GM23248 (cell line): ENCODE results near the gene NFKBIB. TPM values are rescaled to one million over a fixed set of nuclear protein-coding genes. Genes with fewer than 3 reads are reported as not detected.

Experiments used
- DNase-seq: peaks from one replicate; pipeline ENCODE4 v3.0.0-alpha.2; 2015
- H2AFZ ChIP-seq: fragments of 200-600 bp; sonication (generic); 2 replicates; pipeline ENCODE4 v1.6.1; 2016; ENCODE audit warnings: antibody characterized with exemption
- H3F3A ChIP-seq: fragments of 200-600 bp; sonication (generic); 2 replicates; pipeline ENCODE4 v1.6.1; 2016; ENCODE audit warnings: mild to moderate bottlenecking, antibody characterized with exemption, mixed run types; ENCODE audit not compliant: insufficient read depth
- H3K27ac ChIP-seq: fragments of 200-600 bp; sonication (generic); 2 replicates; pipeline ENCODE4 v1.5.1; 2016; ENCODE audit warnings: mild to moderate bottlenecking
- H3K27me3 ChIP-seq: fragments of 200-600 bp; sonication (generic); replicated peaks from 2 replicates; pipeline ENCODE4 v1.6.1; 2016; ENCODE audit warnings: mild to moderate bottlenecking; ENCODE audit not compliant: insufficient read depth
- H3K36me3 ChIP-seq: fragments of 200-600 bp; sonication (generic); 2 replicates; pipeline ENCODE4 v1.6.1; 2016; ENCODE audit warnings: low read depth, mild to moderate bottlenecking
- H3K4me1 ChIP-seq: fragments of 200-600 bp; sonication (generic); 2 replicates; pipeline ENCODE4 v1.6.1; 2016; ENCODE audit warnings: mild to moderate bottlenecking; ENCODE audit not compliant: insufficient read depth
- H3K4me2 ChIP-seq: fragments of 200-600 bp; sonication (generic); one replicate; pipeline ENCODE4 v1.6.1; 2016; ENCODE audit warnings: mild to moderate bottlenecking; ENCODE audit not compliant: unreplicated experiment
- H3K4me3 ChIP-seq: fragments of 200-600 bp; sonication (generic); 2 replicates; pipeline ENCODE4 v1.5.1; 2016; ENCODE audit warnings: mild to moderate bottlenecking
- H3K79me2 ChIP-seq: fragments of 200-600 bp; sonication (generic); 2 replicates; pipeline ENCODE4 v1.6.1; 2016; ENCODE audit warnings: mild to moderate bottlenecking; ENCODE audit not compliant: insufficient read depth
- H3K9ac ChIP-seq: fragments of 200-600 bp; sonication (generic); 2 replicates; pipeline ENCODE4 v1.6.1; 2016; ENCODE audit warnings: mild to moderate bottlenecking
- H3K9me2 ChIP-seq: fragments of 200-600 bp; sonication (generic); 2 replicates; pipeline ENCODE4 v1.6.1; 2016; ENCODE audit warnings: mixed run types, mild to moderate bottlenecking, moderate library complexity; ENCODE audit not compliant: insufficient read depth
- H3K9me3 ChIP-seq: fragments of 200-600 bp; sonication (generic); one replicate; pipeline ENCODE4 v1.6.1; 2017; ENCODE audit warnings: low read depth
- H4K20me1 ChIP-seq: fragments of 200-600 bp; sonication (generic); 2 replicates; pipeline ENCODE4 v1.6.0; 2016; ENCODE audit not compliant: insufficient read depth
- EZH2 ChIP-seq: fragments of 200-600 bp; sonication (generic); IDR thresholded peaks from 2 replicates; pipeline ENCODE4 v1.6.1; 2018; ENCODE audit warnings: antibody characterized with exemption, mild to moderate bottlenecking; ENCODE audit not compliant: insufficient read depth, poor library complexity, severe bottlenecking
- EZH2phosphoT487 ChIP-seq: fragments of 200-600 bp; sonication (generic); IDR thresholded peaks from 2 replicates; pipeline ENCODE4 v1.6.1; 2018; ENCODE audit warnings: antibody characterized with exemption, moderate library complexity, mild to moderate bottlenecking, low read depth; ENCODE audit not compliant: insufficient read depth
- WGBS, 2 experiments: methylation state at CpG; one replicate each; pipeline ENCODE4 v1.1.6; 2015 to 2017; ENCODE audit warnings: low lambda C conversion rate in 2 of 2, low coverage in 1 of 2; ENCODE audit errors: missing lambda C conversion rate in 2 of 2; 5-methylcytosine and 5-hydroxymethylcytosine counted together
- in situ Hi-C: fragments of 300-500 bp; cut with MboI; formaldehyde crosslinking; loops from 2 replicates; pipeline ENCODE4 v1.15.0; 2020
- polyA plus RNA-seq: library from polyadenylated mRNA; unstranded; fragments of >200 nt; fragmentation: Nextera tagmentation; extraction: Ambion mirVana; gene quantifications from 2 replicates; pipeline ENCODE4 v1.2.1, GENCODE V29; 2016
- total RNA-seq: library from RNA; depleted of rRNA; stranded (reverse); fragments of >200 nt; shearing (Covaris generic); gene quantifications from 2 replicates; pipeline ENCODE4 v1.2.3, GENCODE V29; 2014

NFKBIB gene
- total and polyA plus RNA-seq, 2 experiments from 2014 or later: 12.8 to 18.0 TPM

GRCh38 chr19:38949580-38950367 is 50.0 kb downstream of the NFKBIB start:
- Histone ChIP-seq H3K4me3 (no peak overlapping the region), H3K4me2 (no peak overlapping the region), H3K4me1 (no peaks in the 10 kb centered on the region), H3K27me3 (no peaks in the 10 kb centered on the region), H3K27ac (no peak overlapping the region), H4K20me1 (no peaks in the 10 kb centered on the region), H3K9ac (no peak overlapping the region), H2AFZ (no peak overlapping the region), H3K79me2 (no peaks in the 10 kb centered on the region), H3K9me3 (no peaks in the 10 kb centered on the region), H3K9me2 (no peaks in the 10 kb centered on the region), H3K36me3 (peaks cover 3% of the 10 kb centered on the region; the same call in 1 of the 2 replicates), H3F3A (no peaks in the 10 kb centered on the region)
- TF ChIP-seq EZH2phosphoT487: no peak
- no peak for TF ChIP-seq EZH2
- in situ Hi-C loops: no loop called here
- peak; percentile 53 for DNase-seq
- WGBS, 2 experiments: 30 to 34% methylated on average over 42 to 52 of the region's 72 CpGs

GRCh38 chr19:38951187-38951586 is 51.4 kb downstream of the NFKBIB start:
- in situ Hi-C loops: no loop called here
- no peak overlapping the region for H3K4me2 ChIP-seq

GRCh38 chr19:38952395-38953165 is 52.8 kb downstream of the NFKBIB start:
- no peaks in the 10 kb centered on the region for H3K79me2 ChIP-seq
- no peak overlapping the region for H2AFZ ChIP-seq
- no peak overlapping the region for H3K4me2 ChIP-seq
- H3K9ac ChIP-seq: no peak overlapping the region
- H3K4me3 ChIP-seq: no peak overlapping the region
- no peaks in the 10 kb centered on the region for H3K4me1 ChIP-seq
- H3K9me3 ChIP-seq: no peaks in the 10 kb centered on the region
- H3F3A ChIP-seq: no peaks in the 10 kb centered on the region
- in situ Hi-C loops: no loop called here
- H3K36me3 ChIP-seq: no peaks in the 10 kb centered on the region
- H3K27ac ChIP-seq: no peak overlapping the region
- 95 to 96% methylated on average over 13 of the region's 13 CpGs for WGBS, 2 experiments
- no peaks in the 10 kb centered on the region for H4K20me1 ChIP-seq
- no peak for DNase-seq
- H3K27me3 ChIP-seq: no peaks in the 10 kb centered on the region
- no peaks in the 10 kb centered on the region for H3K9me2 ChIP-seq
- TF ChIP-seq EZH2: no peak

More at GRCh38 chr19:38951187-38951586, 51.4 kb downstream of the NFKBIB start:
- Histone ChIP-seq H3K27me3 (no peaks in the 10 kb centered on the region), H3F3A (no peaks in the 10 kb centered on the region), H3K4me1 (no peaks in the 10 kb centered on the region), H4K20me1 (no peaks in the 10 kb centered on the region), H3K27ac (no peak overlapping the region), H3K9me2 (no peaks in the 10 kb centered on the region), H3K4me3 (no peak overlapping the region), H3K79me2 (no peaks in the 10 kb centered on the region), H3K9ac (no peak overlapping the region), H3K36me3 (no peaks in the 10 kb centered on the region), H3K9me3 (no peaks in the 10 kb centered on the region), H2AFZ (no peak overlapping the region)
- 97 to 99% methylated on average over 3 of the region's 3 CpGs for WGBS, 2 experiments
- no peak for DNase-seq
- TF ChIP-seq EZH2phosphoT487 (no peak), EZH2 (no peak)

- Histone ChIP-seq H3K9me3 (no peaks in the 10 kb centered on the region), H2AFZ (no peak overlapping the region), H3F3A (no peaks in the 10 kb centered on the region), H3K36me3 (no peaks in the 10 kb centered on the region), H3K4me3 (no peak overlapping the region), H3K9me2 (no peaks in the 10 kb centered on the region), H4K20me1 (no peaks in the 10 kb centered on the region), H3K27me3 (no peaks in the 10 kb centered on the region), H3K27ac (no peak overlapping the region), H3K4me2 (no peak overlapping the region), H3K4me1 (no peaks in the 10 kb centered on the region), H3K79me2 (no peaks in the 10 kb centered on the region), H3K9ac (no peak overlapping the region)
- WGBS, 2 experiments: 57 to 62% methylated on average over 4 of the region's 4 CpGs
- TF ChIP-seq EZH2phosphoT487 (no peak), EZH2 (no peak)
- DNase-seq: no peak
- in situ Hi-C loops: no loop called here
Observed at GRCh38 chr19:38953677-38954076, 53.9 kb downstream of the NFKBIB start.
